ENCODE measurements around the gene FBXO41.

The FBXO41 gene

DNA sequence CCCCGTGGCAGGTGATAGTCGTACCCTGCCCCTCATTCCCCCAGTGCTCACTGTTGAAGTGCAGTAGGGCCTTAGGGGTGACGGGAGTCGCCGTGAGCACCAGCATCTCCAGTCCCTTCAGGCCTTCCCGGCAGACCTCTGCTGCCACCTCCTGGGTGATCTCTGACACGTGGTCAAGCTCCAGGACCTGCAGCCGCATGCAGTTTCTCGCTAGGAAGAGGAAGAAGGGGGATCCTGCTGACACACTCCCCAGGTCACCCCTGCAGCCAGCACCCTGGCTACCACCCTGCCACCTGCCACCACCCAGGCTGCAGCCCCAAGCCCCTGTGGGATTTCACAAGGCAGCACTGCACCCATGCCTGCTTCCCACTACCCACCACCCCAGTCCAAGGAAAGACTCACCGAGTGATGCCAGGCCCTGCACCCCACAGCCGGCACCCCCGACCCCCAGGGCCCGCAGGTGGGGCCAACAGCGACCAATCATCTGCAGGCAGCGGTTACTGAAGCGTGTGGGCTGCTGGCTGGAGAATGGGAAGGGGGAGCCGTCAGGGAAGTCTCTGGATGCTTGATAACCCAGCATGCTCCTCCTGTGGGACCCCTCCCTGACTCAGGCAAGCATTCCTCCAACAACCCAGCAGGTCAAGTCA, 23.8 kb downstream of the FBXO41 start:
- no peak for DNase-seq

- no peak for DNase-seq
These were observed 24.5 kb downstream of the FBXO41 start for GRCh38 chr2:73259704-73260337.

DNA sequence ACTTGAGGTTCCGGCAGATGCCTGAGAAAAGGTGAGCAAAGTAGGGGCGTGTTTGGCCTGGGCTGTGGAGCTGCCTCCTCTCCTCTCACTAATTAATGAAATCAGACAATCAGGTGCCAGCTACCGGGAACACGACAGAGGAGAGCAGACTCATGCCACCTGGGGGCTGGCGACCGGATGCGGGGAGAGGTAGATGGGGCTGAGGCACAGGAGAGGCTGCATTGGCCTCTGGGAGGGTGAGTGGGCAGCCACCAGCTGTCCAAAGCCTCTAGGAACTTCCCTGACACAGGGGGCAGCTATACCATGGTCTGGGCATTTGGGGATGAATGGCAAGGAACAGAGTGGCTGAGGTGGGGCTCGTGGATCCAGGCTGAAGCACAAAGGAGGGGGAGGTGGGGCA, 25.0 kb downstream of the FBXO41 start:
- no peak for DNase-seq

GRCh38 chr2:73258913-73259215, 25.4 kb downstream of the FBXO41 start:
- no peak for DNase-seq

GRCh38 chr2:73258186-73258912, 25.9 kb downstream of the FBXO41 start:
- DNase-seq: no peak

- no peak for DNase-seq
These were observed 26.7 kb downstream of the FBXO41 start for GRCh38 chr2:73257425-73258125.

- no peak for DNase-seq
These were observed 27.3 kb downstream of the FBXO41 start for GRCh38 chr2:73257021-73257420.

DNA sequence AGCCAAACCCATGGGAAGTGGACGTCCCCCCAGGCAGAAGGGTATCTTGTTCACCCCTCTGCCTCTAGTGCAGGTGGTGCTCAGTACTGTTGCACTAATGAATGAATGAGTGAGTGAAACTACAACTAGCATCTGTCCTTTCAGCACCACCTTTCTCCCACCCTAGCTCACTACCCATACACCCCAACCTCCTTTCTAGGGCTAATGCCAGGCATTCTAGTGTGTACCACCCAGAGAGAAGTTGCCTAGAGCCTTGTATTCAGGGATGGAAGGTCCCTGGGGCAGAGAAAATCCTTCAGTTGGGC, 27.7 kb downstream of the FBXO41 start:
- no peak for DNase-seq

DNA sequence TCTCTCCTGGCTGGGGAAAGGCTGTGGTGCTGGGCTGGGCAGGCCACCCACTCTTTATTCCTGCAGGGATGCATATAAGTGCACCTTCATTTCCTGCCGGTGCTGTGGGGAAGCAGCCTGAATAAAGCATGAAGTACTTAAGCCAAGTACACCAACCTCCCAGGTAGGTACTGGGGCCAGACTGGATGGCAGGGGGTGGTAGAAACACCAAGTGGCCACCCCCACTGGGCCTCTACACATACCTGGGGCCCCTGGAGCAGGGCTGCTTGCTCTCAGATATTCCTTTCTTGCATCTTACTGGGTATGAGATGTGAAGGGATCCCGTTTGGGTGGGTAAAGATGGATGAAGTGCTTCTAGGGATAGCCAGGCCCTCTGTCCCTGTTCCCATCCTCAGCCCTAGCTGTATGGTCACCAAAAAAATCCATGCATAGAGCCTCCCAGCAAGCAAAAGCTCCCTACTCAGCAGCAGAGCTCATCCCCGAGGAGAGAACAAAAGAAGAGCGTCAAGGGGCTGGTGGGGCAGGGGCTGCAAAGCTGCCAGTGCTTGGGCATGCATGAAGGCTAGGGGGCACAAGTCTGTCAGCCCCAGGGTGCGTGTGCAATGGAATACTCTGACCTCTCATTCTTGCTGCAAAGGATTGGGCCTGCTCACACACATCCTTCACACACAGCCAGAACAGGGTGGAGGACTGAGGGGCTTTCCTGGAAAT, 28.2 kb downstream of the FBXO41 start:
- no peak for DNase-seq

GRCh38 chr2:73255007-73255644, 29.2 kb downstream of the FBXO41 start:
- no peak for DNase-seq

- no peak for DNase-seq
These were observed 29.8 kb downstream of the FBXO41 start for GRCh38 chr2:73254343-73255006.

- no peak for DNase-seq
These were observed 30.4 kb downstream of the FBXO41 start for GRCh38 chr2:73253901-73254300.

DNA sequence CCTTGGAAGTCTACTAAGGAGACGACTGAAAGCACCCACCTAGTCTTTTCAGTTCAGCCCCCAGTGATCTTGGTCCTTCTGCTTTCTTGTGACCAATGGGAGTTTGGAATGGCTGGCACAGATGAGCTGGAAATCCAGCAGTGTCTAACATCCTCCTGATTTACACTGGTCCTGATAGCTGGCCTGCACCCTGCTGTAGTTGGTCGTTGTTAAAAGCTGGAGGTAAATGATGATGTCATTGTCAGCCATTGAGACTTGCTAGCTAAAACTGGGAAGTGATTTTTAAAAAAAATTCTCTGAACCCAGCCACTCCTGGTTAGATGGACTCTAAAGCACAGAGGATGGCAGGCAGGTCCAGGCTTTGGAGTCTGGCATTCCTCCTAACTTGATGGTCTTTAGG, 30.9 kb downstream of the FBXO41 start:
- DNase-seq: no peak

- no peak for DNase-seq
These were observed 31.8 kb downstream of the FBXO41 start for GRCh38 chr2:73252238-73253027.

DNA sequence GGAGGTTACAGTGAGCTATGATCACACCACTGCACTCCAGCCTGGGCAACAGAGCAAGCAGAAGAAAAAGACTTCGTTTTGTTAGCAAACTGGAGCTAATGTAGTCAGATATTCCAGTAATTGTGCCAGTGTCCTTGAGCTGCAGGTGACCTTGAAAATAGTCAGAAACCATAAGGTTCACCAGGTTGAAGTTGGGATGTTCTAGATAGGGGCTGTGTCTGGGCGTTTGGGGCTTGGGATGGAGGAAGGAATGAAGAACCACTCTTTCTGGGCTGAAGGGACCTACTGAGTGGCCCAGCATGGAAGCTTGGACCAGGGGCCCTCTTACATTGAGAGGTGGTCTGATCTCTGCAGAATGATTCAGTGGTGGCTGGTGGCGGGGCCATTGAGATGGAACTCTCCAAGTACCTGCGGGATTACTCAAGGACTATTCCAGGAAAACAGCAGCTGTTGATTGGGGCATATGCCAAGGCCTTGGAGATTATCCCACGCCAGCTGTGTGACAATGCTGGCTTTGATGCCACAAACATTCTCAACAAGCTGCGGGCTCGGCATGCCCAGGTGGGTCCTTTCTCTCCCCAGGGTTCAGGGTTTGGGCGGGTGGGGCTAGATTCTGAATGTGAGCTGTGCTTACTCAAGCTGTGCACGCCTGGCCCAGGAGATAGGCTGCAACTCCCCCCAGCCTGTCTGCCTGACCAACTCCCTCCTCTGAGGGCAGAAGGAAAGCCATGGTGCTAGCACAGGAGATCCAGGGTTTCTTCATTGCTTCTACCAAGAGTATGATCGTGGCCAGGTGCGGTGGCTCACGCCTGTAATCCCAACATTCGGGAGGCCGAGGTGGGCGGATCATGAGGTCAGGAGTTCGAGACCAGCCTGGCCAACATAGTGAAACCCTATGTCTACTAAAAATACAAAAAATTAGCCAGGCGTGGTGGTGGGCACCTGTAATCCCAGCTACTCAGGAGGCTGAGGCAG, 33.1 kb downstream of the FBXO41 start:
- DNase-seq: no peak

GRCh38 chr2:73249636-73250035, 34.6 kb downstream of the FBXO41 start:
- no peak for DNase-seq

GRCh38 chr2:73246850-73247249, 37.4 kb downstream of the FBXO41 start:
- no peak for DNase-seq

GRCh38 chr2:73244580-73244979, 39.7 kb downstream of the FBXO41 start:
- no peak for DNase-seq

DNA sequence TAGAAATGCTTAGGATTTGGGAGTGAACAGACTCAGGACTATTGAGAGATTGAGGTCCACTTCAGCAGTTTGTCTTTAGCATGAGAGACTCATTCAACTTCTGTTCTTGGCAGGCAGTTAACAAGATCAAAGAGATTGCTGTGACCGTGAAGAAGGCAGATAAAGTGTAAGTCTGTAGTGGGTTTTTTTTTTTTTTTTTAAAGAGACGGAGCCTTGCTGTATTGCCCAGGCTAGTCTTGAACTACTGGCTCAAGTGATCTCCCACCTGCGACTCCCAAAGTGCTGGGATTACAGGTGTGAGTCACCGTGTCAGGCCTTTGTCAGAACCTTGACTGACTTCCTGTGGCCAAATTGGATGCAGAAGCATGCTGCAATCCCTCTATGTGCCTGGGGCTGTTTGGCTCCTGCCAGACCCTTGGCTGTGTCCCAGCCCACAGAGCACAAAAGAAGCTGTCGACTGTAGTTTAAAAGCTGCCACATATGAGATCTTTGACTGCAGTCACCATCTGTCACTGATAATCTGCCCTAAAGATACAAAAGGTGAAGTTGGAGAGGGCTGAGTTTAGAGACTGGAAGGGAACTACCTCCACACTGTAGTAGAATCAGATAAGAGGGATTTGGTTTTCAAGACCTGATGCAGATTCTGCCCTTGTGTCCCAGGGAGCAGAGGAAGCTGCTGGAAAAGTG, 40.3 kb downstream of the FBXO41 start:
- no peak for DNase-seq

- DNase-seq: no peak
These were observed 44.5 kb downstream of the FBXO41 start for GRCh38 chr2:73239776-73240175.

Data from stimulated activated CD4-positive, alpha-beta T cell treated with anti-CD3 and anti-CD28 coated beads, Interleukin-4, amount 100 ng/mL, for 1 hour (primary cell).